HG03521 (cell line): Measurements from ENCODE around the gene PIGK.
A peak's percentile ranks its signal among the peaks of the same experiment; 100 is the strongest.
"Not testable (repeated sequence)": the region's sequence is repeated elsewhere in the genome, so short reads cannot be mapped to it uniquely, and the experiment has no call there.

Source experiments
- ATAC-seq: cut with Tn5 transposase; IDR thresholded peaks from one replicate; pipeline ENCODE4 v1.9.1; 2021; ENCODE audit warnings: mild to moderate bottlenecking, moderate library complexity; ENCODE audit not compliant: unreplicated experiment

PIGK gene

GRCh38 chr1:77219166-77219887, at the start of gene PIGK:
TSS of gene PIGK (minus strand) at chr1:77219430. CDS start at chr1:77219402, 28 bp downstream.
- ATAC-seq = peak; percentile 92

GRCh38 chr1:77267035-77267434, 47.8 kb upstream of the PIGK start:
- no peak for ATAC-seq

- ATAC-seq = no peak
Observed at GRCh38 chr1:77265180-77265579, 46.0 kb upstream of the PIGK start.

- ATAC-seq = no peak
Observed at GRCh38 chr1:77263708-77264107, 44.5 kb upstream of the PIGK start.

- no peak for ATAC-seq
Observed at GRCh38 chr1:77253211-77253610, 34.0 kb upstream of the PIGK start.

GRCh38 chr1:77250126-77250525, 30.9 kb upstream of the PIGK start:
- ATAC-seq = no peak

- ATAC-seq = no peak
Observed at GRCh38 chr1:77245830-77246229, 26.6 kb upstream of the PIGK start.

- ATAC-seq = no peak
Observed at GRCh38 chr1:77239311-77239710, 20.1 kb upstream of the PIGK start.

GRCh38 chr1:77238462-77238861, 19.2 kb upstream of the PIGK start:
- ATAC-seq = no peak

GRCh38 chr1:77234943-77235342, 15.7 kb upstream of the PIGK start:
- ATAC-seq = no peak

GRCh38 chr1:77234096-77234495, 14.9 kb upstream of the PIGK start:
- ATAC-seq = no peak

GRCh38 chr1:77232829-77233228, 13.6 kb upstream of the PIGK start:
- no peak for ATAC-seq

- ATAC-seq = no peak
Observed at GRCh38 chr1:77230051-77230450, 10.8 kb upstream of the PIGK start.

- ATAC-seq = no peak
Observed at GRCh38 chr1:77228836-77229235, 9.6 kb upstream of the PIGK start.

- ATAC-seq = no peak
Observed at GRCh38 chr1:77227381-77227780, 8.2 kb upstream of the PIGK start.

- no peak for ATAC-seq
Observed at GRCh38 chr1:77222496-77222895, 3.3 kb upstream of the PIGK start.

GRCh38 chr1:77220687-77221463, 1.6 kb upstream of the PIGK start:
- no peak for ATAC-seq

- peak; percentile 32 for ATAC-seq
Observed at GRCh38 chr1:77218477-77219165, 609 bp downstream of the PIGK start.

GRCh38 chr1:77204043-77204442, 15.2 kb downstream of the PIGK start:
- ATAC-seq = not testable (repeated sequence)

GRCh38 chr1:77202751-77203150, 16.5 kb downstream of the PIGK start:
- ATAC-seq = no peak

GRCh38 chr1:77200806-77201205, 18.4 kb downstream of the PIGK start:
- no peak for ATAC-seq

- ATAC-seq = no peak
Observed at GRCh38 chr1:77200293-77200692, 18.9 kb downstream of the PIGK start.
